ENCODE data around the gene PPP1R12A. TPM values are rescaled to one million over a fixed set of nuclear protein-coding genes. Genes with fewer than 3 reads are reported as not detected.

The PPP1R12A gene
- total and polyA plus RNA-seq, 9 of the 15 experiments (the other 6 are each of a cell fraction or from before 2014, with no cell fraction given): 26.4 to 119 (median 53.3) TPM

DNA sequence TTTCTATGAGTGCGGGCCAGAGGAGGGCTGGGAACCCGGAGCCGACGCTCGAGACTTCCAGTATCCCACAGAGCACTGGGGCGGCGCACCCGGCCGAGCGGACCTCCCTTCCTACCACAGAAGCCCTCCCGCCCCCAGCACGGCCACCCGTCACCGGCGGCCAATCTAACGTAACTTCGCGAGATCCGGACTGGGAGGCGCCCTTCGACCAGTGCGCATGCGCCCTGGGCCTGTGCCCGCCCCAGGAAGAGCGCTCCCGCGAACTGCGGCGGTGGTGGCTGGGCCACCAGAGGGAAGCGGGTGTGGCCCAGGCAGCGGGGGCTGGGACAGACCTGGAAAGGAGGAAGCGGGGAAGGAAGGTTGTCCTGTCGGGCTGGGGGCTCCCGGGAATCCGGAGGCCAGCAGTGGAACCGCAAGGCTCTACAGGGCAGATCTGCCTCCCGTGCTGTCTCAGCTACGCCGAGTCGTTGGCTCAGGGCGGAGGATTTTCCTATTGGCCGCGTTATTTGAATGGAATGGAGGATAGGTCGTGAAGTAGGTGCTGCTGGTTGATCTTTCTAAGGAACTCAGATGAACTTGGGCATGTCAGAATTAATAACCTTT, at the start of gene PPP1R12A (continued):
- TF ChIP-seq SIN3B (IDR thresholded peaks at IDR 0.05; ENCODE audit: low read depth) (no peak; the same call in 1 of the 2 replicates), CHCHD3 (CRISPR knock-in tag; IDR thresholded peaks at IDR 0.05) (no peak), PHB (CRISPR knock-in tag; IDR thresholded peaks at IDR 0.05) (no peak), PHTF2 (CRISPR knock-in tag; IDR thresholded peaks at IDR 0.05) (no peak), TFAM (CRISPR knock-in tag; conservative IDR thresholded peaks at IDR 0.05) (no peak), CC2D1A (IDR thresholded peaks at IDR 0.05) (no peak), TEAD1 (CRISPR knock-in tag; IDR thresholded peaks at IDR 0.05) (no peak; a peak in 1 of 4 replicates), SMARCC2 (IDR thresholded peaks at IDR 0.05; ENCODE audit: low read depth) (no peak), DPF2 (IDR thresholded peaks at IDR 0.05) (no peak; the same call in 1 of the 2 replicates), ZSCAN29 (IDR thresholded peaks at IDR 0.05) (no peak), ZNF717 (CRISPR knock-in tag; IDR thresholded peaks at IDR 0.05) (no peak), HEY1 (CRISPR knock-in tag; IDR thresholded peaks at IDR 0.05; ENCODE audit: borderline replicate concordance) (no peak), SRF (CRISPR knock-in tag; IDR thresholded peaks at IDR 0.05) (peak in 1 of 2 experiments; percentile 68; a peak in 2 of 4 replicates), ZNF695 (CRISPR knock-in tag; IDR thresholded peaks at IDR 0.05) (no peak), SRSF1 (IDR thresholded peaks at IDR 0.05; ENCODE audit: low read depth, low read length) (no peak), SMARCE1 (IDR thresholded peaks at IDR 0.05) (no peak; the same call in 1 of the 2 replicates), E2F3 (CRISPR knock-in tag; IDR thresholded peaks at IDR 0.05) (no peak), SAFB (IDR thresholded peaks at IDR 0.05; ENCODE audit: borderline replicate concordance, low read depth, low read length) (no peak), POLR3G (IDR thresholded peaks at IDR 0.05; ENCODE audit: extremely low read depth, insufficient read length, insufficient replicate concordance) (no peak), SMAD4 (CRISPR knock-in tag; conservative IDR thresholded peaks at IDR 0.05) (peak; percentile 53; the same call in 1 of the 2 replicates), PCBP1 (IDR thresholded peaks at IDR 0.05; ENCODE audit: low read depth, low read length, poor library complexity, severe bottlenecking) (no peak), ILF3 (IDR thresholded peaks at IDR 0.05; ENCODE audit: borderline replicate concordance) (peak; percentile 37; the same call in 1 of the 2 replicates), MTA3 (IDR thresholded peaks at IDR 0.05; ENCODE audit: borderline replicate concordance) (peak; percentile 63; the same call in 1 of the 2 replicates), SIN3A (IDR thresholded peaks at IDR 0.05; ENCODE audit: borderline replicate concordance in 2 of 2, control insufficient read depth in 1 of 2, low read depth in 2 of 2, low read length in 2 of 2) (peak in 1 of 2 experiments; percentile 75; a peak in 2 of 4 replicates), NRF1 (conservative IDR thresholded peaks at IDR 0.05 in 1 of 2, IDR thresholded peaks at IDR 0.05 in 1 of 2) (peak; percentile 98 to 99), SETDB1 (IDR thresholded peaks at IDR 0.05; ENCODE audit: low read length) (peak; percentile 56), BDP1 (IDR thresholded peaks at IDR 0.05; ENCODE audit: insufficient read depth, insufficient read length) (no peak)
- TF ChIP-seq, protein P1, sequence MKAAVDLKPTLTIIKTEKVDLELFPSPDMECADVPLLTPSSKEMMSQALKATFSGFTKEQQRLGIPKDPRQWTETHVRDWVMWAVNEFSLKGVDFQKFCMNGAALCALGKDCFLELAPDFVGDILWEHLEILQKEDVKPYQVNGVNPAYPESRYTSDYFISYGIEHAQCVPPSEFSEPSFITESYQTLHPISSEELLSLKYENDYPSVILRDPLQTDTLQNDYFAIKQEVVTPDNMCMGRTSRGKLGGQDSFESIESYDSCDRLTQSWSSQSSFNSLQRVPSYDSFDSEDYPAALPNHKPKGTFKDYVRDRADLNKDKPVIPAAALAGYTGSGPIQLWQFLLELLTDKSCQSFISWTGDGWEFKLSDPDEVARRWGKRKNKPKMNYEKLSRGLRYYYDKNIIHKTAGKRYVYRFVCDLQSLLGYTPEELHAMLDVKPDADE (conservative IDR thresholded peaks at IDR 0.05; ENCODE audit: control insufficient read depth, low read depth, low read length): no peak; the same call in 1 of the 2 replicates
- TF ChIP-seq, protein P2, sequence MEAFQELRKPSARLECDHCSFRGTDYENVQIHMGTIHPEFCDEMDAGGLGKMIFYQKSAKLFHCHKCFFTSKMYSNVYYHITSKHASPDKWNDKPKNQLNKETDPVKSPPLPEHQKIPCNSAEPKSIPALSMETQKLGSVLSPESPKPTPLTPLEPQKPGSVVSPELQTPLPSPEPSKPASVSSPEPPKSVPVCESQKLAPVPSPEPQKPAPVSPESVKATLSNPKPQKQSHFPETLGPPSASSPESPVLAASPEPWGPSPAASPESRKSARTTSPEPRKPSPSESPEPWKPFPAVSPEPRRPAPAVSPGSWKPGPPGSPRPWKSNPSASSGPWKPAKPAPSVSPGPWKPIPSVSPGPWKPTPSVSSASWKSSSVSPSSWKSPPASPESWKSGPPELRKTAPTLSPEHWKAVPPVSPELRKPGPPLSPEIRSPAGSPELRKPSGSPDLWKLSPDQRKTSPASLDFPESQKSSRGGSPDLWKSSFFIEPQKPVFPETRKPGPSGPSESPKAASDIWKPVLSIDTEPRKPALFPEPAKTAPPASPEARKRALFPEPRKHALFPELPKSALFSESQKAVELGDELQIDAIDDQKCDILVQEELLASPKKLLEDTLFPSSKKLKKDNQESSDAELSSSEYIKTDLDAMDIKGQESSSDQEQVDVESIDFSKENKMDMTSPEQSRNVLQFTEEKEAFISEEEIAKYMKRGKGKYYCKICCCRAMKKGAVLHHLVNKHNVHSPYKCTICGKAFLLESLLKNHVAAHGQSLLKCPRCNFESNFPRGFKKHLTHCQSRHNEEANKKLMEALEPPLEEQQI (IDR thresholded peaks at IDR 0.05): no peak

Measured in K562 (cell line).